PC-3 (cell line): ENCODE results near the gene AHNAK2. TPM values are rescaled to one million over a fixed set of nuclear protein-coding genes. Genes with fewer than 3 reads are reported as not detected.

Experiments used
- ATAC-seq: fragments of 200-7000 bp; cut with Tn5 transposase; 2 replicates; pipeline ENCODE4 v1.9.1; 2020; ENCODE audit warnings: mild to moderate bottlenecking, moderate library complexity
- BruUV-seq: library from RNA; stranded (reverse); fragments of 400-500 nt; replicated peaks from 2 replicates; lab custom pipeline; 2021; lab: Mats Ljungman, UMichigan
- CTCF ChIA-PET: fragments of 300-600 bp; sonication (Branson Sonifier 250); formaldehyde crosslinking; loops from one replicate; lab custom pipeline; 2022; ENCODE audit warnings: antibody characterized with exemption; lab: Charles Lee
- POLR2A ChIA-PET: fragments of 300-600 bp; sonication (Branson Sonifier 250); formaldehyde crosslinking; loops from one replicate; lab custom pipeline; 2022; ENCODE audit warnings: antibody characterized with exemption; ENCODE audit not compliant: unreplicated experiment; lab: Charles Lee
- DNase-seq: peaks from one replicate; pipeline ENCODE4 v3.0.0-alpha.2; 2015
- H2AFZ ChIP-seq: fragments of 300-600 bp; sonication (generic); 2 replicates; pipeline ENCODE4 v1.6.0; 2016; ENCODE audit warnings: antibody characterized with exemption, low read length
- H3F3A ChIP-seq: fragments of 300-600 bp; sonication (generic); one replicate; pipeline ENCODE4 v1.6.0; 2017; ENCODE audit warnings: antibody characterized with exemption, low read length, control low read depth, mild to moderate bottlenecking; ENCODE audit not compliant: unreplicated experiment
- H3K27ac ChIP-seq: fragments of 300-600 bp; sonication (generic); 2 replicates; pipeline ENCODE4 v1.5.1; 2016; ENCODE audit warnings: mild to moderate bottlenecking, low read length
- H3K27me3 ChIP-seq: fragments of 300-600 bp; sonication (generic); 2 replicates; pipeline ENCODE4 v1.6.1; 2016; ENCODE audit warnings: low read length, mixed read lengths
- H3K36me3 ChIP-seq: fragments of 300-600 bp; sonication (generic); 2 replicates; pipeline ENCODE4 v1.6.1; 2016; ENCODE audit warnings: low read depth, mixed run types, low read length, mixed read lengths
- H3K4me1 ChIP-seq: fragments of 300-600 bp; sonication (generic); 2 replicates; pipeline ENCODE4 v1.5.1; 2016; ENCODE audit warnings: low read length; ENCODE audit not compliant: insufficient read depth
- H3K4me2 ChIP-seq: fragments of 300-600 bp; sonication (generic); 2 replicates; pipeline ENCODE4 v1.6.0; 2016; ENCODE audit warnings: low read length
- H3K4me3 ChIP-seq: fragments of 300-600 bp; sonication (generic); 2 replicates; pipeline ENCODE4 v1.5.1; 2016; ENCODE audit warnings: mild to moderate bottlenecking, low read length, mixed read lengths
- H3K79me2 ChIP-seq: fragments of 300-600 bp; sonication (generic); 2 replicates; pipeline ENCODE4 v1.6.1; 2017; ENCODE audit warnings: low read length, mixed read lengths
- H3K9ac ChIP-seq: fragments of 300-600 bp; sonication (generic); 2 replicates; pipeline ENCODE4 v1.6.0; 2016; ENCODE audit warnings: mild to moderate bottlenecking, low read length
- H3K9me2 ChIP-seq: fragments of 300-600 bp; sonication (generic); replicated peaks from 2 replicates; pipeline ENCODE4 v1.6.1; 2016; ENCODE audit warnings: mixed run types, low read length, mixed read lengths
- H3K9me3 ChIP-seq: fragments of 300-600 bp; sonication (generic); 2 replicates; pipeline ENCODE4 v1.6.1; 2016; ENCODE audit warnings: low read length, mixed read lengths
- H4K20me1 ChIP-seq: fragments of 300-600 bp; sonication (generic); 2 replicates; pipeline ENCODE4 v1.6.1; 2016; ENCODE audit warnings: low read length, mixed read lengths
- EZH2 ChIP-seq: fragments of 300-600 bp; sonication (generic); IDR thresholded peaks from one replicate; pipeline ENCODE4 v1.6.1; 2017; ENCODE audit warnings: antibody characterized with exemption, mild to moderate bottlenecking, low read length; ENCODE audit not compliant: unreplicated experiment
- EZH2phosphoT487 ChIP-seq: fragments of 300-600 bp; sonication (generic); IDR thresholded peaks from 2 replicates; pipeline ENCODE4 v1.6.1; 2018; ENCODE audit warnings: mild to moderate bottlenecking, antibody characterized with exemption, low read length, borderline replicate concordance
- intact Hi-C: fragments of 100-400 bp; cut with micrococcal nuclease; formaldehyde crosslinking; loops from 2 replicates; pipeline ENCODE4 v1.9.0; 2023
- total RNA-seq: library from RNA; depleted of rRNA; stranded (reverse); fragments of >200 nt; gene quantifications from 2 replicates; pipeline ENCODE4 v1.2.3, GENCODE V29; 2014
- TF ChIP-seq, protein P1 (sequence below): fragments of 300-600 bp; sonication (generic); conservative IDR thresholded peaks from 2 replicates; pipeline ENCODE4 v1.5.1; 2017; ENCODE audit warnings: antibody characterized with exemption, low read depth, mild to moderate bottlenecking, low read length

AHNAK2 gene
- total RNA-seq, 1 experiment from 2014 or later = 25.0 TPM

DNA sequence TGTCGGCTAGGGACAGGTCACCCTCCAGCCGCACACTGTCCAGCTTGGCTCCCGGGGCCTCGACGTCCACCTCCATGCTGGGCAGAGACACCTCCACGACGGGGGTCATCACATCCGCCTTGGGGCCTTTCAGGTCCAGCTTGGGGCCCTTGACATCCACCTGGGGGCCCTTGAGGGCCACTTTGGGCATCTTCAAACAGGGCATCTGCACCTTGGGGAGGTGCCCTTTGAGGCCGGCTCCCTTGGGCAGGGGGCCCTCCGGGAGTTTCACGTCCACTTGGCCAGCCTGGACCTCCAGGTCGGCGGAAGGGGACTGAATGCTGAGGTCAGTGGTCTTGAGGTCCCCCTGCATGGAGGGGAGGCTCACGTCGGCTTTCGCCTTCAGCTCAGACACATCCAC is 35.6 kb downstream of the AHNAK2 start:
- Histone ChIP-seq H3K4me3 (no peak overlapping the region), H3K79me2 (no peaks in the 10 kb centered on the region), H3K4me1 (no peaks in the 10 kb centered on the region), H3K9me3 (no peaks in the 10 kb centered on the region), H3K27ac (no peak overlapping the region), H4K20me1 (no peaks in the 10 kb centered on the region), H3K9ac (no peak overlapping the region), H3K4me2 (no peak overlapping the region), H3K9me2 (no peaks in the 10 kb centered on the region), H2AFZ (no peak overlapping the region), H3K36me3 (no peaks in the 10 kb centered on the region), H3K27me3 (no peaks in the 10 kb centered on the region), H3F3A (no peaks in the 10 kb centered on the region)
- no peak for DNase-seq
- intact Hi-C loops = no loop called here
- POLR2A ChIA-PET = no interaction called here
- no peak for ATAC-seq
- BruUV-seq = no TSS peak
- CTCF ChIA-PET = no interaction called here
- TF ChIP-seq EZH2 (no peak), EZH2phosphoT487 (no peak)
- TF ChIP-seq, protein P1, sequence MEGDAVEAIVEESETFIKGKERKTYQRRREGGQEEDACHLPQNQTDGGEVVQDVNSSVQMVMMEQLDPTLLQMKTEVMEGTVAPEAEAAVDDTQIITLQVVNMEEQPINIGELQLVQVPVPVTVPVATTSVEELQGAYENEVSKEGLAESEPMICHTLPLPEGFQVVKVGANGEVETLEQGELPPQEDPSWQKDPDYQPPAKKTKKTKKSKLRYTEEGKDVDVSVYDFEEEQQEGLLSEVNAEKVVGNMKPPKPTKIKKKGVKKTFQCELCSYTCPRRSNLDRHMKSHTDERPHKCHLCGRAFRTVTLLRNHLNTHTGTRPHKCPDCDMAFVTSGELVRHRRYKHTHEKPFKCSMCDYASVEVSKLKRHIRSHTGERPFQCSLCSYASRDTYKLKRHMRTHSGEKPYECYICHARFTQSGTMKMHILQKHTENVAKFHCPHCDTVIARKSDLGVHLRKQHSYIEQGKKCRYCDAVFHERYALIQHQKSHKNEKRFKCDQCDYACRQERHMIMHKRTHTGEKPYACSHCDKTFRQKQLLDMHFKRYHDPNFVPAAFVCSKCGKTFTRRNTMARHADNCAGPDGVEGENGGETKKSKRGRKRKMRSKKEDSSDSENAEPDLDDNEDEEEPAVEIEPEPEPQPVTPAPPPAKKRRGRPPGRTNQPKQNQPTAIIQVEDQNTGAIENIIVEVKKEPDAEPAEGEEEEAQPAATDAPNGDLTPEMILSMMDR = no peak

DNA sequence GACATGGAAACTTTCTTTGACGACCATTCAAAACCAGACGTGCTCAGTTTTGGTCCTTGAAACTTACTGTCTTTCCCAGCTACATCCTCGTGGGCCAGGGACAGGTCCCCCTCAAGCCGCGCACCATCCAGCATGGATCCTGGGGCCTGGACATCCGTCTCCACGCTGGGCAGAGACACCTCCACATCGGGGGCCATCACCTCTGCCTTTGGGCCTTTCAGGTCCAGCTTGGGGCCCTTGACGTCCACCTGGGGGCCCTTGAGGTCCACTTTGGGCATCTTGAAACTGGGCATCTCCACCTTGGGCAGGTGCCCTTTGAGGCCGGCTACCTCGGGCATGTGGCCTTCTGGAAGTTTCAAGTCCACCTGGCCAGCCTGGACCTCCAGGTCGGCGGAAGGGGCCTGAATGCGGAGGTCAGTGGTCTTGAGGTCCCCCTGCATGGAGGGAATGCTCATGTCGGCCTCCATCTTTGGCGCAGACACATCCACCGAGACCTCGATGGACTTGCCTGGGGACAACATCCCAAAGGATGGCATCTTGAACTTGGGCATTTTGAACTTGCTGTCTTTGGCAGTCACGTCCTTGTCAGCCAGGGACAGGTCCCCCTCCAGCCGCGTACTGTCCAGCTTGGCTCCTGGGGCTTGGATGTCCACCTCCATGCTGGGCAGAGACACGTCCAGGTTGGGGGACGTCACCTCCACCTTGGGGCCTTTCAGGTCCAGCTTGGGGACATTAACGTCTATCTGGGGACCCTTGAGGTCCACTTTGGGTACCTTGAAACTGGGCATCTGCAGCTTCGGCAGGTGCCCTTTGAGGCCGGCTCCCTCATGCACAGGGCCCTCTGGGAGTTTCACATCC is 36.4 kb downstream of the AHNAK2 start:
- ATAC-seq (no peak), DNase-seq (no peak)
- Histone ChIP-seq H3F3A (no peaks in the 10 kb centered on the region), H2AFZ (no peak overlapping the region), H4K20me1 (no peaks in the 10 kb centered on the region), H3K9me3 (no peaks in the 10 kb centered on the region), H3K79me2 (no peaks in the 10 kb centered on the region), H3K4me2 (no peak overlapping the region), H3K4me1 (no peaks in the 10 kb centered on the region), H3K4me3 (no peak overlapping the region), H3K9ac (no peak overlapping the region), H3K27me3 (no peaks in the 10 kb centered on the region), H3K9me2 (no peaks in the 10 kb centered on the region), H3K36me3 (no peaks in the 10 kb centered on the region), H3K27ac (no peak overlapping the region)
- TF ChIP-seq, protein P1 = no peak
- no peak for TF ChIP-seq EZH2
- no peak for TF ChIP-seq EZH2phosphoT487
- ChIA-PET POLR2A (no interaction called here), CTCF (no interaction called here)
- intact Hi-C loops = no loop called here
- no TSS peak for BruUV-seq

DNA sequence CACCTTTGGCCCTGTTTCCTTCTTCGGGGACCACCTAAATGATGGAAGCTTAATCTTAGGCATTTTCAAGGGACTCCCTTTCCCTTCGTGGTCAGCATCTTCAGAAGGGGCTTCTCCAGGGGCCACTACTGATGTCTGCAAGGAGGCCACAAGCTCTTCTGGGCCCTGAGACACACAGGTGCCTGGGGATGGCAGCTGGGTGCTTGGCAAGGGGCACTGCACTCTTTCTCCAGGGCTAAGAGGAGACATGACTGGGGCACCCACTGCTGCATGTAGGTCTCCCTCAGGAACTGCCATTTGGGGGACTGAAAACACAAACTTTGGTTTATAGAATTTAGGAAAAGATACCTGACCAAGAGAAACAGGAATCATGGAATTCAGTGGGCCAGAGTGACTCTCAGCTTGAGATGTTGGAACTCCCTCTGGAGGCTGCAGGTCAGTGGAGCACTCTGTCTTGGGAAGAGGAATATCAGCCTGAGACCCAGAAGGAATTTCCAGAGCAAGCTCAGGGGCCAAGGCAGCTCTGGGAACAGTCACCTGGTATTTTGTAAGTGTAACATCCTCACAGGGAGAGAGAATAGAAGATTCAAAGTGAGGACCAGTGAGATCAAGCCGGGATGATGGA is 37.5 kb downstream of the AHNAK2 start:
- intact Hi-C loops = no loop called here
- no peaks in the 10 kb centered on the region for H3K27me3 ChIP-seq
- no peaks in the 10 kb centered on the region for H3F3A ChIP-seq
- no peaks in the 10 kb centered on the region for H3K4me1 ChIP-seq
- DNase-seq (peak; percentile 10), ATAC-seq (no peak)
- no TSS peak for BruUV-seq
- H2AFZ ChIP-seq = no peak overlapping the region
- no peak overlapping the region for H3K4me2 ChIP-seq
- no peak overlapping the region for H3K4me3 ChIP-seq
- H3K36me3 ChIP-seq = no peaks in the 10 kb centered on the region
- H3K79me2 ChIP-seq = no peaks in the 10 kb centered on the region
- ChIA-PET CTCF (no interaction called here), POLR2A (no interaction called here)
- H3K27ac ChIP-seq = no peak overlapping the region
- no peaks in the 10 kb centered on the region for H3K9me2 ChIP-seq
- no peak overlapping the region for H3K9ac ChIP-seq
- TF ChIP-seq, protein P1 = peak; percentile 30; the same call in 1 of the 2 replicates
- TF ChIP-seq EZH2 (no peak), EZH2phosphoT487 (no peak)
- H3K9me3 ChIP-seq = no peaks in the 10 kb centered on the region
- no peaks in the 10 kb centered on the region for H4K20me1 ChIP-seq
